T-helper 22 cell (primary cell): ENCODE data around the gene CTPS2.
"Not testable (repeated sequence)": the region's sequence is repeated elsewhere in the genome, so short reads cannot be mapped to it uniquely, and the experiment has no call there.

Source experiments
- DNase-seq: peaks from one replicate; pipeline ENCODE4 v3.0.0-alpha.2; 2020; ENCODE audit warnings: low read depth

The CTPS2 gene

GRCh38 chrX:16604337-16604736 is 108.1 kb downstream of the CTPS2 start:
- DNase-seq: no peak

GRCh38 chrX:16603822-16604221 is 108.6 kb downstream of the CTPS2 start:
- DNase-seq: no peak

DNA sequence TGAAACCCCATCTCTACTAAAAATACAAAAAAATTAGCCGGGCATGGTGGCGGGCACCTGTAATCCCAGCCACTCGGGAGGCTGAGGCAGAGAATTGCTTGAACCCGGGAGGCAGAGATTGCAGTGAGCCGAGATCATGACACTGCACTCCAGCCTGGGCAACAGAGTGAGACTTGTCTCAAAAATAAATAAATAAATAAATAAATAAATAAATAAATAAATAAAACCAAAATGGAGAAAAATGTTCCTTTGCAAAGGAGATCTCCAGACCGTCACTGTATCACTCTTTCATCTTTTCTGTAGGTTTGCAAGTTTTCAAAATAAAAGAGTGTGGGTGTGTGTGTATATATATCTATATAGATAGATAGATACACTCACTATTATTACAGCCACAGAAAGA is 109.2 kb downstream of the CTPS2 start:
- not testable (repeated sequence) for DNase-seq

DNA sequence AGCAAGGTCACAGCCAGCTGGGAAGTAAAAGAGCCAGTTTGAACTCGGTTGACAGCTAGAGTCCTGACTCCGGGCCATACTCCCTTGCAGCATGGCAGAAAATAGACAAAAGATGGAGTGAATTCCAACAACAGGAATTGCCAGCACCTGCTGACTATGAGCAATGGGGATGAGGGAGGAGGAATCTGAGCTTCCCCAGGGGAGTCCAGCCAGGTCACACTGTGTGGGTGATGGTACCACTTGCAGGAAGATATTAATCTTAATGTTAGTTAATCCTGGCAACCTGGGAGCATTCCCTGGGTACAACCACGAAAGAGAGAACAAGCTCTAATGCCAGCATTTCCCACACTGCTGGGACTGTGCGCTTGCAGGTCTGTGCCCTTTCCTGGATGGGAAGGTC is 110.6 kb downstream of the CTPS2 start:
- no peak for DNase-seq

DNA sequence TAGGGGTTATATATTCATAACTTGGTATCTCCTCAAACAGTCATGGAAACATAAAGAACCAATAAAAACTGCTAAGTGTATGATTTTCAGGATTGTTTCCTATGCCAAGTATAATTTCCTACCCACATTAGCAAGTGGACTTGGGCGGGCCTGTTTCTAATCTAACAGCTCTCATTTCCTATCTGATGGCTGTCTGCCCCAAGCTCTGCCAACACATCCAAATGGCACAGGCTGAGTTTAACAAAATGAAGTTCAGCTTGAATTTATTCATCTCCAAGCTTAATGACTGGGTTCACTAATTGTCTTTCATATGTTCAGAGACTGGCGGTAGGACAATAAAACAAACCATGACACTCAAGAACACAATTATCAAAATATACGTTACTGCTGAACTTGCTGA is 118.0 kb downstream of the CTPS2 start:
- DNase-seq: no peak

- DNase-seq: no peak
These were observed 118.7 kb downstream of the CTPS2 start for GRCh38 chrX:16593801-16594200.

- no peak for DNase-seq
These were observed 120.2 kb downstream of the CTPS2 start for GRCh38 chrX:16592194-16592770.

- DNase-seq: no peak
These were observed 122.6 kb downstream of the CTPS2 start for GRCh38 chrX:16589826-16590225.

- no peak for DNase-seq
These were observed 123.3 kb downstream of the CTPS2 start for GRCh38 chrX:16589211-16589610.

GRCh38 chrX:16588266-16588665 is 124.2 kb downstream of the CTPS2 start:
- DNase-seq: no peak

GRCh38 chrX:16587836-16588235 is 124.6 kb downstream of the CTPS2 start:
- no peak for DNase-seq

- DNase-seq: no peak
These were observed 125.9 kb downstream of the CTPS2 start for GRCh38 chrX:16586377-16587112.

DNA sequence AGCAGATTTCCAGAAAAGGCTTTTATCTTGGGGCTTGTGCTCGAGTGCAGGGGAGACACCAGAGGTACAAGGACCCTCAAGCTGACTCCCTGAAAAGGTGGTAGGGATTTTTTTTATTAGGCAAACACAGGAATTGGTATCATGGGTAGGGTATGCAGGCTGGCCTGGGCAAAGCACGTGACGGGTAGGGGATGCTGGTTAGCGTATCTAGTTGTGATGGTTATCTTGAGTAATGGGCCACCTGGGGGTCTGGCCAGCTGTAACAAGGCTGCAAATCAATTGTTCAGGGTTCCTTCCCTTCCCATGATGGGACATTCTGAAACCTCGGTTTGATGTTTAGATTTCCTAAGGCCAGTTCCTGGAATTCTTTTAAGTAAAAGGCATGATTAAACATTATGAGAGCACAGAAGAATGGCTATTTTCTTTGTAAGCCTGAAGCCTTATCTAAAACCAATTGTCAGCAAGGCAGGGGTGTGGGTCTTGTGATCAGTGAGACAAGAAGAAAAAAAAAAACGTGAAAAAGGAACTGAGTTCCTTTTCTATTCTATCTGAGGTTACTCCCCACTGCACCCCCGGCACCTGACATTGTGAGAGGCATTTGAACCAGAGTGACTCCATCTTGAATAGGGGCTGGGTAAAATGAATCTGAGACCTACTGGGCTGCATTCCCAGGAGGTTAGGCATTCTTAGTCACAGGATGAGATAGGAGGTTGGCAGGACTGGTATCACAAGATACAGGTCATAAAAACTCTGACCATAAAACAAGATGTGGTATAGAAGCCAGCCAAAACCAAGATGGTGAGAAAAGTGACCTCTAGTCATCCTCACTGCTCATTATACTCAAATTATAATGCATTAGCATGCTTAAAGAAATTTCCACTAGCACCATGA is 126.7 kb downstream of the CTPS2 start:
- DNase-seq: no peak

- not testable (repeated sequence) for DNase-seq
These were observed 132.3 kb downstream of the CTPS2 start for GRCh38 chrX:16580004-16580797.

- no peak for DNase-seq
These were observed 133.0 kb downstream of the CTPS2 start for GRCh38 chrX:16579517-16579916.

GRCh38 chrX:16578218-16578617 is 134.3 kb downstream of the CTPS2 start:
- no peak for DNase-seq

DNA sequence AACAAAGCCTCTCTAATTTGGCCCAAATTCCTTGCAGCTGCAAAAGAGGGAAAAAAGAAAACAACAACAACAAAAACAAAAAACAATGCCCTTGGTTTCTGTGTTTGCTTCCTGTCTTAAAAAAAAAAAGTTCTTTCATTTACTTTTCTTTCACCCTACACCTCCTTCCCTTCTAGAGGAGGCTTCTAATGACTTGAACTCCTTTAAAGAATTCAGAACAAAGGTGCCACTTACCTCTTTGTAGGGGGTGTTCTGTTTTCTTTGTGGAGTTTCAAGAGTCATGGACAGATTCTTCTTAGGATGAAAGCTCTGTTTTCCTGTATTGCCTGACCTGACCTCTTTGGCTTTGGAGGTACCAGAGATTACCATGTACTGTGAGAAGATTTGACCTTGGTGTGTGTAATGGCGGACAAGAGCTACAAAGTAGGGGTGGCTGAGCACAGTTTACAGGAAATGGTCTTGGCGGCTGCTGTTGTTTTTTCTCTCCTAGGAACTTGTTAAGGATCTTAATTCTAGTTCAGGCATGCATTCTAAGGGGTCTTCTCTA is 134.9 kb downstream of the CTPS2 start:
- DNase-seq: no peak

DNA sequence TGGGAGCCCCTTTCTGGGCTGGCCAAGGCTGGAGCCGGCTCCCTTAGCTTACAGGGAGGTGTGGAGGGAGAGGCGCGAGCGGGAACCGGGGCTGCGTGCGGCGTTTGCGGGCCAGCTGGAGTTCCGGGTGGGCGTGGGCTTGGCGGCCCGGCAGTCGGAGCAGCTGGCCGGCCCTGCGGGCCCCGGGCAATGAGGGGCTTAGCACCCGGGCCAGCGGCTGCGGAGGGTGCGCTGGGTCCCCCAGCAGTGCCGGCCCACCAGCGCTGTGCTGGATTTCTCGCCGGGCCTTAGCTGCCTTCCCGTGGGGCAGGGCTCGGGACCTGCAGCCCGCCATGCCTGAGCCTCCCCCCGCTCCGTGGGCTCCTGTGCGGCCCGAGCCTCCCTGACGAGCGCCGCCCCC is 137.1 kb downstream of the CTPS2 start:
- not testable (repeated sequence) for DNase-seq

GRCh38 chrX:16573781-16574180 is 138.7 kb downstream of the CTPS2 start:
- DNase-seq: no peak

GRCh38 chrX:16567681-16568080 is 144.8 kb downstream of the CTPS2 start:
- no peak for DNase-seq

DNA sequence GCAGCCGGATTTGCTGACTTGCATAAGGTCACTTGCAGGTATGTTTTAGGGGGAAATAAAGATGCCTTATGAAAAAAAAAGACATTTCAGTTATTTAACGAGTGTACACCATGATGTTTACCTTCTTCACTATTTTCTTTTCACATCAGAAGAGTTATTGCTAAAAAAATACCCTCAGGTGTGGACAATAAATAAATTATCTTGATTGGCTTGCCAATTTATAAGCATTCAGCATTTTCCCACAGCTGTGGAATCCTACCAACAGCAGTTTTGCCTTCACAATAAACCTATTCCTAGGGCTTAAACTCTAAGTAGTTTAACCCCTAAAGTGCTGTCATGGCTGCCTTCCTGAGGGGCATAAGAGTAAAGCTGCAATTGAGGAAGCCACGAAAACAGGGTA is 145.9 kb downstream of the CTPS2 start:
- no peak for DNase-seq

- no peak for DNase-seq
These were observed 152.3 kb downstream of the CTPS2 start for GRCh38 chrX:16560173-16560572.
